GM23338 (cell line): Measurements from ENCODE around the gene GSN. TPM values are rescaled to one million over a fixed set of nuclear protein-coding genes. Genes with fewer than 3 reads are reported as not detected.

Experiments used
- ATAC-seq: fragments of 200-7000 bp; cut with Tn5 transposase; 3 replicates; pipeline ENCODE4 v1.9.1; 2020
- DNase-seq: peaks from one replicate; pipeline ENCODE4 v3.0.0-alpha.2; 2015; ENCODE audit warnings: low spot score
- H2AFZ ChIP-seq: fragments of 200-600 bp; sonication (generic); 2 replicates; pipeline ENCODE4 v1.8.0; 2016; ENCODE audit warnings: antibody characterized with exemption, mild to moderate bottlenecking, moderate library complexity
- H3F3A ChIP-seq: fragments of 200-600 bp; sonication (generic); replicated peaks from 2 replicates; pipeline ENCODE4 v1.8.0; 2017; ENCODE audit warnings: antibody characterized with exemption, mixed run types, low read depth
- H3K27ac ChIP-seq: fragments of 200-600 bp; sonication (generic); 2 replicates; pipeline ENCODE4 v1.6.1; 2016; ENCODE audit warnings: low read depth
- H3K27me3 ChIP-seq: fragments of 200-600 bp; sonication (generic); 2 replicates; pipeline ENCODE4 v1.8.0; 2016; ENCODE audit warnings: mild to moderate bottlenecking, mixed run types, moderate library complexity; ENCODE audit not compliant: insufficient read depth
- H3K36me3 ChIP-seq: fragments of 200-600 bp; sonication (generic); 2 replicates; pipeline ENCODE4 v1.8.0; 2016; ENCODE audit warnings: mild to moderate bottlenecking; ENCODE audit not compliant: insufficient read depth
- H3K4me1 ChIP-seq: fragments of 200-600 bp; sonication (generic); 2 replicates; pipeline ENCODE4 v1.8.0; 2016; ENCODE audit warnings: mild to moderate bottlenecking, moderate library complexity; ENCODE audit not compliant: insufficient read depth
- H3K4me2 ChIP-seq: fragments of 200-600 bp; sonication (generic); 2 replicates; pipeline ENCODE4 v1.7.1; 2017; ENCODE audit warnings: mixed run types
- H3K4me3 ChIP-seq: fragments of 200-600 bp; sonication (generic); 2 replicates; pipeline ENCODE4 v1.6.1; 2016; ENCODE audit warnings: mixed run types
- H3K79me2 ChIP-seq: fragments of 200-600 bp; sonication (generic); replicated peaks from 2 replicates; pipeline ENCODE4 v1.8.0; 2017; ENCODE audit warnings: mild to moderate bottlenecking; ENCODE audit not compliant: insufficient read depth
- H3K9me2 ChIP-seq: fragments of 200-600 bp; sonication (generic); 2 replicates; pipeline ENCODE4 v1.8.0; 2017; ENCODE audit not compliant: insufficient read depth
- H4K20me1 ChIP-seq: fragments of 200-600 bp; sonication (generic); replicated peaks from 2 replicates; pipeline ENCODE4 v1.8.0; 2017; ENCODE audit warnings: mild to moderate bottlenecking; ENCODE audit not compliant: insufficient read depth
- H3K27ac Mint-ChIP-seq: 2 replicates; pipeline ENCODE4 v1.8.0; 2020; ENCODE audit warnings: inconsistent platforms, mild to moderate bottlenecking, moderate library complexity, mixed read lengths
- H3K27me3 Mint-ChIP-seq: 3 replicates; pipeline ENCODE4 v1.8.0; 2022; ENCODE audit warnings: low read depth, mild to moderate bottlenecking, moderate library complexity, mixed read lengths, inconsistent platforms; ENCODE audit not compliant: insufficient read depth, poor library complexity
- H3K36me3 Mint-ChIP-seq: 3 replicates; pipeline ENCODE4 v1.8.0; 2021; ENCODE audit warnings: low read depth, mild to moderate bottlenecking, inconsistent platforms, moderate library complexity, mixed read lengths
- H3K4me1 Mint-ChIP-seq: 3 replicates; pipeline ENCODE4 v1.8.0; 2020; ENCODE audit warnings: mild to moderate bottlenecking, inconsistent platforms, mixed read lengths
- H3K4me3 Mint-ChIP-seq: 3 replicates; pipeline ENCODE4 v1.8.0; 2021; ENCODE audit warnings: moderate library complexity, mild to moderate bottlenecking, inconsistent platforms, mixed read lengths
- H3K9me3 Mint-ChIP-seq: 3 replicates; pipeline ENCODE4 v1.8.0; 2020; ENCODE audit warnings: moderate library complexity, mild to moderate bottlenecking, inconsistent platforms, mixed read lengths
- CREB1 ChIP-seq: fragments of 250-450 bp; sonication (Bioruptor Pico); IDR thresholded peaks from 2 replicates; pipeline ENCODE4 v1.5.0; 2020; ENCODE audit warnings: low read depth, mild to moderate bottlenecking, moderate library complexity
- CTCF ChIP-seq, 2 experiments: fragments of 200-600 bp in 1 of 2; sonication (generic) in 1 of 2; conservative IDR thresholded peaks; 2 replicates each; pipeline versions ENCODE4 v1.5.1 to v1.6.1; 2016 to 2017; ENCODE audit warnings: antibody characterized with exemption in 2 of 2, low read depth in 2 of 2, mild to moderate bottlenecking in 2 of 2, moderate library complexity in 1 of 2
- ETS1 ChIP-seq: IDR thresholded peaks from 2 replicates; pipeline ENCODE4 v1.6.1; 2016; ENCODE audit warnings: antibody characterized with exemption
- EZH2 ChIP-seq: fragments of 200-600 bp; sonication (generic); IDR thresholded peaks from one replicate; pipeline ENCODE4 v1.8.0; 2017; ENCODE audit warnings: antibody characterized with exemption, mild to moderate bottlenecking, low read depth; ENCODE audit not compliant: unreplicated experiment
- EZH2phosphoT487 ChIP-seq: fragments of 200-600 bp; sonication (generic); IDR thresholded peaks from one replicate; pipeline ENCODE4 v1.8.1; 2018; ENCODE audit warnings: antibody characterized with exemption; ENCODE audit not compliant: unreplicated experiment
- JUNB ChIP-seq: IDR thresholded peaks from one replicate; pipeline ENCODE4 v1.6.1; 2016; ENCODE audit warnings: antibody characterized with exemption; ENCODE audit not compliant: unreplicated experiment
- NANOG ChIP-seq: IDR thresholded peaks from 2 replicates; pipeline ENCODE4 v1.6.1; 2016; ENCODE audit warnings: antibody characterized with exemption, borderline replicate concordance
- POLR2AphosphoS5 ChIP-seq: IDR thresholded peaks from 2 replicates; pipeline ENCODE4 v1.6.1; 2016; ENCODE audit warnings: antibody characterized with exemption, low read depth
- STAT1 ChIP-seq: IDR thresholded peaks from one replicate; pipeline ENCODE4 v1.6.1; 2016; ENCODE audit warnings: antibody characterized with exemption; ENCODE audit not compliant: unreplicated experiment
- ZNF114 ChIP-seq: fragments of 250-450 bp; sonication (Bioruptor Pico); IDR thresholded peaks from 2 replicates; pipeline ENCODE4 v1.5.0; 2020; ENCODE audit warnings: mild to moderate bottlenecking, moderate library complexity
- ZNF331 ChIP-seq: fragments of 250-450 bp; sonication (Bioruptor Pico); IDR thresholded peaks from 2 replicates; pipeline ENCODE4 v1.5.0; 2020; ENCODE audit warnings: low read depth, mild to moderate bottlenecking, moderate library complexity
- polyA plus RNA-seq: library from polyadenylated mRNA; unstranded; fragments of >200 nt; fragmentation: Nextera tagmentation; extraction: Ambion mirVana; gene quantifications from 2 replicates; pipeline ENCODE4 v1.2.1, GENCODE V29; 2016
- total RNA-seq: library from RNA; depleted of rRNA; stranded (reverse); fragments of >200 nt; shearing (Covaris generic); gene quantifications from 2 replicates; pipeline ENCODE4 v1.2.3, GENCODE V29; 2014

GSN gene
- total and polyA plus RNA-seq, 2 experiments from 2014 or later, result 30.2 to 85.7 TPM

GRCh38 chr9:121268598-121268850 lies 562 bp downstream of the GSN start:
- H3K27ac Mint-ChIP-seq, result no peak overlapping the region
- peaks cover 16% of the 10 kb centered on the region for H3K27me3 Mint-ChIP-seq
- peak; percentile 35 for ATAC-seq
- peak overlapping the region; percentile 92 for H3K4me3 ChIP-seq
- no peaks in the 10 kb centered on the region for H4K20me1 ChIP-seq
- peaks cover 48% of the 10 kb centered on the region for H3K27me3 ChIP-seq
- TF ChIP-seq ETS1, result no peak
- TF ChIP-seq ZNF331, result no peak
- TF ChIP-seq POLR2AphosphoS5, result no peak
- TF ChIP-seq STAT1, result no peak
- no peak for TF ChIP-seq CREB1 (CRISPR knock-in tag)
- no peaks in the 10 kb centered on the region for H3K9me2 ChIP-seq
- H3K36me3 ChIP-seq, result no peaks in the 10 kb centered on the region
- peak overlapping the region; percentile 94 for H2AFZ ChIP-seq
- peaks cover 53% of the 10 kb centered on the region for H3K4me1 Mint-ChIP-seq
- peaks cover 36% of the 10 kb centered on the region for H3K4me1 ChIP-seq
- peak overlapping the region; percentile 95 for H3K4me2 ChIP-seq
- peaks cover 6% of the 10 kb centered on the region for H3K79me2 ChIP-seq
- no peak for DNase-seq
- H3K9me3 Mint-ChIP-seq, result no peaks in the 10 kb centered on the region
- peak overlapping the region; percentile 71 for H3K4me3 Mint-ChIP-seq
- H3F3A ChIP-seq, result peaks cover 6% of the 10 kb centered on the region
- no peaks in the 10 kb centered on the region for H3K36me3 Mint-ChIP-seq
- H3K27ac ChIP-seq, result no peak overlapping the region

- Mint-ChIP-seq H3K4me3 (peak overlapping the region; percentile 71), H3K4me1 (peaks cover 53% of the 10 kb centered on the region), H3K27ac (no peak overlapping the region), H3K36me3 (no peaks in the 10 kb centered on the region), H3K27me3 (peaks cover 16% of the 10 kb centered on the region), H3K9me3 (no peaks in the 10 kb centered on the region)
- Histone ChIP-seq H3K36me3 (no peaks in the 10 kb centered on the region), H4K20me1 (no peaks in the 10 kb centered on the region; the same call in 1 of the 2 replicates), H3K9me2 (no peaks in the 10 kb centered on the region), H3F3A (peaks cover 6% of the 10 kb centered on the region), H3K4me1 (peaks cover 36% of the 10 kb centered on the region), H3K27ac (no peak overlapping the region), H3K27me3 (peaks cover 48% of the 10 kb centered on the region), H3K4me2 (peak overlapping the region; percentile 95), H2AFZ (peak overlapping the region; percentile 94), H3K4me3 (peak overlapping the region; percentile 92), H3K79me2 (peaks cover 6% of the 10 kb centered on the region)
- DNase-seq (peak; percentile 34), ATAC-seq (peak; percentile 9)
- TF ChIP-seq CTCF (conservative IDR thresholded peaks at IDR 0.05; ENCODE audit: low read depth in 2 of 2), result no peak
- TF ChIP-seq NANOG, result no peak
- TF ChIP-seq EZH2phosphoT487, result no peak
- no peak for TF ChIP-seq ZNF114 (CRISPR knock-in tag)
- no peak for TF ChIP-seq JUNB
- TF ChIP-seq EZH2, result no peak
- no peak for TF ChIP-seq ETS1
Observed at GRCh38 chr9:121268851-121269641, 1.1 kb downstream of the GSN start.
